ENCODE measurements around the gene TSHB.

The TSHB gene

GRCh38 chr1:115077286-115077983, 47.8 kb downstream of the TSHB start:
- no peak for DNase-seq (ENCODE audit: low read depth in 1 of 2, low spot score in 1 of 2)
- no peak overlapping the region for H3K4me3 ChIP-seq (replicated peaks; ENCODE audit: insufficient read depth, low read length)
- TF ChIP-seq SPI1 (IDR thresholded peaks at IDR 0.05; ENCODE audit: borderline replicate concordance, low read depth) = no peak
- TF ChIP-seq CTCF (IDR thresholded peaks at IDR 0.05; ENCODE audit: insufficient read depth, low read length) = no peak
- no peak overlapping the region for H3K27ac ChIP-seq (replicated peaks)
- H3K27me3 ChIP-seq (ENCODE audit: insufficient read depth, poor library complexity, severe bottlenecking) = no peaks in the 10 kb centered on the region

- DNase-seq (ENCODE audit: low read depth in 1 of 2, low spot score in 1 of 2) = no peak
- no peak for TF ChIP-seq POLR2AphosphoS5 (IDR thresholded peaks at IDR 0.05; ENCODE audit: low read depth)
- TF ChIP-seq REST (IDR thresholded peaks at IDR 0.05; ENCODE audit: insufficient replicate concordance, low read depth) = no peak
- TF ChIP-seq GABPA (IDR thresholded peaks at IDR 0.05; ENCODE audit: low read depth) = no peak
- no peak for TF ChIP-seq CTCF (IDR thresholded peaks at IDR 0.05; ENCODE audit: insufficient read depth, low read length)
- TF ChIP-seq SPI1 (IDR thresholded peaks at IDR 0.05; ENCODE audit: borderline replicate concordance, low read depth) = no peak
- H3K27ac ChIP-seq (replicated peaks) = no peak overlapping the region
These were observed 48.3 kb downstream of the TSHB start for GRCh38 chr1:115077984-115078330.

GRCh38 chr1:115078708-115079107, 49.1 kb downstream of the TSHB start:
- H3K27me3 ChIP-seq (ENCODE audit: insufficient read depth, poor library complexity, severe bottlenecking) = no peaks in the 10 kb centered on the region
- H3K4me3 ChIP-seq (replicated peaks; ENCODE audit: insufficient read depth, low read length) = no peak overlapping the region
- H3K27ac ChIP-seq (replicated peaks) = no peak overlapping the region
- TF ChIP-seq REST (IDR thresholded peaks at IDR 0.05; ENCODE audit: insufficient replicate concordance, low read depth) (no peak), CTCF (IDR thresholded peaks at IDR 0.05; ENCODE audit: insufficient read depth, low read length) (no peak), POLR2AphosphoS5 (IDR thresholded peaks at IDR 0.05; ENCODE audit: low read depth) (no peak), SPI1 (IDR thresholded peaks at IDR 0.05; ENCODE audit: borderline replicate concordance, low read depth) (no peak), GABPA (IDR thresholded peaks at IDR 0.05; ENCODE audit: low read depth) (no peak)
- no peak for DNase-seq (ENCODE audit: low read depth in 1 of 2, low spot score in 1 of 2)

More at GRCh38 chr1:115077984-115078330, 48.3 kb downstream of the TSHB start:
- H3K4me3 ChIP-seq (replicated peaks; ENCODE audit: insufficient read depth, low read length) = no peak overlapping the region
- H3K27me3 ChIP-seq (ENCODE audit: insufficient read depth, poor library complexity, severe bottlenecking) = no peaks in the 10 kb centered on the region

GRCh38 chr1:115082949-115083348, 53.3 kb downstream of the TSHB start:
- Histone ChIP-seq H3K4me3 (replicated peaks; ENCODE audit: insufficient read depth, low read length) (no peak overlapping the region), H3K27ac (replicated peaks) (no peak overlapping the region), H3K27me3 (ENCODE audit: insufficient read depth, poor library complexity, severe bottlenecking) (no peaks in the 10 kb centered on the region)
- DNase-seq (ENCODE audit: low read depth in 1 of 2, low spot score in 1 of 2) = no peak
- TF ChIP-seq CTCF (IDR thresholded peaks at IDR 0.05; ENCODE audit: insufficient read depth, low read length) (no peak), SPI1 (IDR thresholded peaks at IDR 0.05; ENCODE audit: borderline replicate concordance, low read depth) (no peak), POLR2AphosphoS5 (IDR thresholded peaks at IDR 0.05; ENCODE audit: low read depth) (no peak), REST (IDR thresholded peaks at IDR 0.05; ENCODE audit: insufficient replicate concordance, low read depth) (no peak), GABPA (IDR thresholded peaks at IDR 0.05; ENCODE audit: low read depth) (no peak)
